Bronchial epithelial cell (primary cell): ENCODE results near the gene RALGAPA2. TPM values are rescaled to one million over a fixed set of nuclear protein-coding genes. Genes with fewer than 3 reads are reported as not detected.

Experiments used
- DNase-seq: peaks from one replicate; pipeline ENCODE4 v3.0.0-alpha.2; 2010; ENCODE audit warnings: low read depth
- FAIRE-seq: peaks from 2 replicates; lab custom pipeline; 2011; peaks lifted over from hg19 to GRCh38; lab: Jason Lieb, UNC
- H3K27me3 ChIP-seq: 2 replicates; pipeline ENCODE4 v1.5.1; 2011; ENCODE audit warnings: low read length; ENCODE audit not compliant: control insufficient read depth, insufficient read depth
- H3K36me3 ChIP-seq: 2 replicates; pipeline ENCODE4 v1.5.1; 2011; ENCODE audit warnings: low read length; ENCODE audit not compliant: control insufficient read depth, insufficient read depth
- H3K4me3 ChIP-seq: 2 replicates; pipeline ENCODE4 v1.5.1; 2011; ENCODE audit warnings: mild to moderate bottlenecking, low read depth, low read length, control low read depth
- CTCF ChIP-seq: IDR thresholded peaks from 2 replicates; pipeline ENCODE4 v1.5.1; 2011; ENCODE audit warnings: mild to moderate bottlenecking, moderate library complexity, low read length, control low read depth, inconsistent platforms; ENCODE audit not compliant: insufficient read depth, severe bottlenecking
- total RNA-seq: library from RNA; depleted of rRNA; stranded (reverse); fragments of >200 nt; gene quantifications from 2 replicates; pipeline ENCODE4 v1.2.1, GENCODE V29; 2014

RALGAPA2 gene
- total RNA-seq, 1 donor from 2014 or later, result 8.7 TPM

DNA sequence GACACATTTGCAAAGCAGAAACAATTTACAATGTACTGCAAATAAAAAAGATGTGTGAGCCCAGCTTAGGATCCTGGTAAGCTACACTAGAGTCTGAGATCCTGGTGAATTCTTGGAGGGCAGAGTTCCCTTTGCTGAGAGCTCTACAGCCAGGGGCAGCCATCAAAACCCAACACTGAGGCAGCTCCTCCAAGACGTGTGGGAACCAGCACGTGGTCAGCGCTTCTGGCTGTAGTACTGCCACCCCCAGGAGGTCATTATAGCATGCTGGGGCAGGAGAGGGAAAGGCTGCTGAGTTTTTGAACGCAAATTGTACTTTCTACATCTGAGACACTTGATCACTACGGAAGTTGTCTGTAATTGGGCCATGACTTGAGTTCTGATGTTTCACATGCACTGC, 213.0 kb downstream of the RALGAPA2 start:
- TF ChIP-seq CTCF, result no peak
- FAIRE-seq (no peak), DNase-seq (no peak)
- H3K36me3 ChIP-seq, result peaks cover 5% of the 10 kb centered on the region
- H3K4me3 ChIP-seq, result no peak overlapping the region
- no peaks in the 10 kb centered on the region for H3K27me3 ChIP-seq

GRCh38 chr20:20498076-20498861, 214.2 kb downstream of the RALGAPA2 start:
- H3K4me3 ChIP-seq, result no peak overlapping the region
- FAIRE-seq (no peak), DNase-seq (no peak)
- TF ChIP-seq CTCF, result no peak
- H3K27me3 ChIP-seq, result no peaks in the 10 kb centered on the region
- peaks cover 6% of the 10 kb centered on the region for H3K36me3 ChIP-seq

- H3K27me3 ChIP-seq, result no peaks in the 10 kb centered on the region
- no peak for TF ChIP-seq CTCF
- DNase-seq (no peak), FAIRE-seq (no peak)
- H3K36me3 ChIP-seq, result peaks cover 5% of the 10 kb centered on the region
- no peak overlapping the region for H3K4me3 ChIP-seq
Measured at GRCh38 chr20:20497242-20497978, 215.0 kb downstream of the RALGAPA2 start.

DNA sequence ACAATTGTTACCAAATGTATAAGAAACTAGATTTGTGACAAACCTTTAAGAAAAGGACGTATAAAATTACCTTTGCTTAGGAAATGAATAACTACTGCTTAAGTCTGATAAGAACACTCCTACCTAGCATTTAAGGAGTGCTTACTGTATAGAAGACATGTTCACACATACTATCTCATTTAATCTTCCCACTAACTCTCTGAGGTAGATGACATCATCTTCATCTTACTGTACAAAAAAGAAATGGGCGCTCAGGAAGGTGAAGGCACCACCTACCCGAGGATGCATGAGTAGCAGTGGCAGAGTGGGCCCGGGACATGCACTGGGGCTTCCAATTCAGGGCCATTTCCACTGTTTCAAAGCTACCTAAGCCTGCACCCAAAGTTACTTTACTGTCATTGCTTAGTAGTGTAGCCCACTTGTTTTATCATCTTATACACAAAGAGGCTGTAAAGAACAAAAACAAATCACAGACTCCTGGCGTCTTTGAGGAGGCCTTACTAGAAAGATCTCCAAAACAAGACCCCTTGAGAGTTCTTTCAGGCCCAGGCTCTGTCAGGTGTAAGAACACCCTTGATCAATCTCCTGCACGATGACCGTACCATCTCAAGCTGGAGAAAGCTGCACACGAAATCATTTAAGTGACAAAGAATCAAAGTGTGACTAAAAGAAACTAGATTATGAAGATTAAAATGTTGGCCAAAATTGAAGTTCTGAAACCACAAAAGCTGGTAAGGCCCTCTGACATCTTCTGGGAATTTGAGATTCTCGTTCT, 216.5 kb downstream of the RALGAPA2 start:
- no peak for FAIRE-seq
- no peak overlapping the region for H3K4me3 ChIP-seq
- no peak for DNase-seq
- H3K27me3 ChIP-seq, result no peaks in the 10 kb centered on the region
- peaks cover 5% of the 10 kb centered on the region for H3K36me3 ChIP-seq
- no peak for TF ChIP-seq CTCF

DNA sequence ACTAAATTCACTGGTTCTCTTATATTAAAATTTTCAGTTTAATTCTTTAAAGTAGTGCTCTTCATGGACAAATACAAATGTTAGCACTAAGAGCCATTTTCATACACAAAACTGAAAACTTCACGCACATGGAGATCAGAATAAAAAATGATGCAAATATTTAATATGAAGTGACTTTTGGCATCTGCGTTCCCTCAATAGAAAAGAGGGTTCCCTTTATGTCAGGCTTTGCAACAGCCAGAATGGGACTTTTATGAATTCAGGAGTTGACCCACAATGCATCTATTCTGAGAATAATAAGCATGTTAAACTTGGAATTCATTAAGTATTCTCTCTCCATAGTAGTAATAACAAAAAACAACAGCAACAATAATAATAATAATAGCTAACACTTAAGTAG, 218.7 kb downstream of the RALGAPA2 start:
- DNase-seq (no peak), FAIRE-seq (no peak)
- Histone ChIP-seq H3K4me3 (no peak overlapping the region), H3K36me3 (peaks cover 4% of the 10 kb centered on the region), H3K27me3 (no peaks in the 10 kb centered on the region)
- TF ChIP-seq CTCF, result no peak
